ENCODE measurements around the gene PI16. TPM values are rescaled to one million over a fixed set of nuclear protein-coding genes. Genes with fewer than 3 reads are reported as not detected.

The PI16 gene
- total RNA-seq, 1 experiment from 2014 or later = 0.83 TPM

DNA sequence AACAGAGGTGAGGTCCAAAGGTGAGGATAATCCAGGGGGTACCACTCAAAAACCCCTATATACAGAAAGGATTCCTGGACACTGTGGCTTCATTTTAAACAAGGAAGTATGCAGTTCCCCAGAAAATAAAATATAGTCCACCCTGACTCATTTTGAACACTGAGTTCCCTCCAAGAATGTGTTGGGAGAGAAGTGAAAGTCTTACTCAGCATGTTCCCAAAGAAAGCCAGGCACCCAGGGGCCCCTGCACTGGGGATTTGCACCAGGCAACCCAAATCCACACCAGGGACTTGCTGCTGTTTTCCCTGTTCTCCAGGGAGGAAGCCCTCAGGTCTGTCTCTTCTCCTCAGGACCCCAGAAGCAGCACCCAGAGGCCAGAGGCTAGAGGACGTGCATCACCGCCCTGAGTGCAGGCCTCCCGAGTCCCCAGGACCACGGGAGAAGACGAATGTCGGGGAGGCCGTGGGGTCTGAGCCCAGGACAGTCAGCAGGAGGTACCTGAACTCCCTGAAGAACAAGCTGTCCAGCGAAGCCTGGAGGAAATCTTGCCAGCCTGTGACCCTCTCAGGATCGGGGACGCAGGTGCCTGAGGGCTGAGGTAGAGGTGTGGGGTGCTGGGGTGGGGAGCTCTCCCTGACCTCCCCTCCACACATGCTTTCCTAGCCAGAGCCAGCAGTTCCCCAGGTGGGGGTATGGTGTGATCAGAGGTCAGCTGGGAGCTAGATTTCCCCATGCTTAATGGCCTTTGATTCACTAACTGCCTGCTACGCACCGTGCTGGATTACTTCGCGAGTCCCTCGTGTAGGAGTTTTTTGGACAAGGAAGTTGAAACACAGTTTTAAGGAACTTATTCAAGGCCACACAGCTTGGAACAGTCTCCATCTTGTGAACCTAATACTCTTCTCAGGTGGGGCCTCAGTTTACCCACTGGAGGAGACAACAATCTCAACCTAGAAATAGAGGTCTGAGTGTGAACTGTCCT is 54.2 kb downstream of the PI16 start:
- CTCF ChIA-PET = no interaction called here

DNA sequence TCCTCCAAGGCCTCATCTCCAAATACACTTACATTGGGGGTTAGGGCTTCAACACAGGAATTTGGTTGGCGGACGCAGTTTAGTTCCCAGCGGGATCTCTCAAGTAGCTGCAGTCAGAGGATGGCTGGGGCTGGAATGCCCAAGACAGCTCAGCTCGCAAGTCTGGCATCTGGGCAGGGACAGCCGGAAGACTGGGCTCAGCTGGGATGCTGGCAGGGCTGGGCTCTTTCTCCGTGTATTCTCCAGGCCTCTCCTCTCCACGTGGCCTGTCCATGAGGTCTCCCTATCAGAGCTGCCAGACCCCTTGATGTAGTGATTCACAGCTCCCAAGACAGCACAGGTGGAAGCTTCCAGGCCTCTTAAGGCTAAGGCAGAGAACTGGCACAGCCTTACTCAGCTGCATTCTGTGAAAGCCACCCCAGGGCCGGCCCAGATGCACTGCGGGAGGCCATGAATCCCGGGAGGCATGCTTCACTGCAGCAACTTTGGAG is 55.9 kb downstream of the PI16 start:
- DNase-seq = peak in 1 of 2 experiments; percentile 17
- ChIA-PET POLR2A (ENCODE audit: unreplicated experiment) (interaction anchor here (0.6 kb wide), 1 partner anchor 87 kb away, joined by 4 read pairs; no protein-coding TSS in a partner anchor), CTCF (no interaction called here)
- Histone ChIP-seq H3K79me2 (ENCODE audit: low read depth) (no peaks in the 10 kb centered on the region), H3K36me3 (ENCODE audit: low read depth) (no peaks in the 10 kb centered on the region), H3K27me3 (ENCODE audit: insufficient read depth, low read depth) (no peaks in the 10 kb centered on the region), H3K27ac (no peak overlapping the region), H2AFZ (no peak overlapping the region), H3K4me2 (no peak overlapping the region), H3K9me2 (ENCODE audit: insufficient read depth) (no peaks in the 10 kb centered on the region), H3K4me1 (replicated peaks; ENCODE audit: insufficient read depth) (no peaks in the 10 kb centered on the region), H3K4me3 (no peak overlapping the region), H3K9me3 (ENCODE audit: insufficient read depth, low read depth) (no peaks in the 10 kb centered on the region), H4K20me1 (ENCODE audit: insufficient read depth) (no peaks in the 10 kb centered on the region), H3F3A (ENCODE audit: insufficient read depth, low read depth) (no peaks in the 10 kb centered on the region)
- TF ChIP-seq, protein P1, sequence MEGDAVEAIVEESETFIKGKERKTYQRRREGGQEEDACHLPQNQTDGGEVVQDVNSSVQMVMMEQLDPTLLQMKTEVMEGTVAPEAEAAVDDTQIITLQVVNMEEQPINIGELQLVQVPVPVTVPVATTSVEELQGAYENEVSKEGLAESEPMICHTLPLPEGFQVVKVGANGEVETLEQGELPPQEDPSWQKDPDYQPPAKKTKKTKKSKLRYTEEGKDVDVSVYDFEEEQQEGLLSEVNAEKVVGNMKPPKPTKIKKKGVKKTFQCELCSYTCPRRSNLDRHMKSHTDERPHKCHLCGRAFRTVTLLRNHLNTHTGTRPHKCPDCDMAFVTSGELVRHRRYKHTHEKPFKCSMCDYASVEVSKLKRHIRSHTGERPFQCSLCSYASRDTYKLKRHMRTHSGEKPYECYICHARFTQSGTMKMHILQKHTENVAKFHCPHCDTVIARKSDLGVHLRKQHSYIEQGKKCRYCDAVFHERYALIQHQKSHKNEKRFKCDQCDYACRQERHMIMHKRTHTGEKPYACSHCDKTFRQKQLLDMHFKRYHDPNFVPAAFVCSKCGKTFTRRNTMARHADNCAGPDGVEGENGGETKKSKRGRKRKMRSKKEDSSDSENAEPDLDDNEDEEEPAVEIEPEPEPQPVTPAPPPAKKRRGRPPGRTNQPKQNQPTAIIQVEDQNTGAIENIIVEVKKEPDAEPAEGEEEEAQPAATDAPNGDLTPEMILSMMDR (conservative IDR thresholded peaks at IDR 0.05) = no peak
- no TSS peak for BruUV-seq (replicated peaks)
- intact Hi-C loops (cut with micrococcal nuclease; ENCODE audit: unreplicated experiment) = no loop called here

More for the DNA sequence above, 54.2 kb downstream of the PI16 start:
- peak in 1 of 2 experiments; percentile 15 for DNase-seq
- Histone ChIP-seq H3K4me1 (replicated peaks; ENCODE audit: insufficient read depth) (no peaks in the 10 kb centered on the region), H4K20me1 (ENCODE audit: insufficient read depth) (no peaks in the 10 kb centered on the region), H3K27ac (no peak overlapping the region), H3K9me2 (ENCODE audit: insufficient read depth) (no peaks in the 10 kb centered on the region), H3K9me3 (ENCODE audit: insufficient read depth, low read depth) (no peaks in the 10 kb centered on the region), H3K4me2 (no peak overlapping the region), H3K79me2 (ENCODE audit: low read depth) (no peaks in the 10 kb centered on the region), H3K27me3 (ENCODE audit: insufficient read depth, low read depth) (no peaks in the 10 kb centered on the region), H3K36me3 (ENCODE audit: low read depth) (no peaks in the 10 kb centered on the region), H3K4me3 (no peak overlapping the region), H2AFZ (no peak overlapping the region), H3F3A (ENCODE audit: insufficient read depth, low read depth) (no peaks in the 10 kb centered on the region)
- TF ChIP-seq EZH2 (IDR thresholded peaks at IDR 0.05; ENCODE audit: low read depth) = no peak
- TF ChIP-seq, protein P1 (conservative IDR thresholded peaks at IDR 0.05) = no peak
- intact Hi-C loops (cut with micrococcal nuclease; ENCODE audit: unreplicated experiment) = no loop called here
- no TSS peak for BruUV-seq (replicated peaks)
- POLR2A ChIA-PET (ENCODE audit: unreplicated experiment) = no interaction called here

DNA sequence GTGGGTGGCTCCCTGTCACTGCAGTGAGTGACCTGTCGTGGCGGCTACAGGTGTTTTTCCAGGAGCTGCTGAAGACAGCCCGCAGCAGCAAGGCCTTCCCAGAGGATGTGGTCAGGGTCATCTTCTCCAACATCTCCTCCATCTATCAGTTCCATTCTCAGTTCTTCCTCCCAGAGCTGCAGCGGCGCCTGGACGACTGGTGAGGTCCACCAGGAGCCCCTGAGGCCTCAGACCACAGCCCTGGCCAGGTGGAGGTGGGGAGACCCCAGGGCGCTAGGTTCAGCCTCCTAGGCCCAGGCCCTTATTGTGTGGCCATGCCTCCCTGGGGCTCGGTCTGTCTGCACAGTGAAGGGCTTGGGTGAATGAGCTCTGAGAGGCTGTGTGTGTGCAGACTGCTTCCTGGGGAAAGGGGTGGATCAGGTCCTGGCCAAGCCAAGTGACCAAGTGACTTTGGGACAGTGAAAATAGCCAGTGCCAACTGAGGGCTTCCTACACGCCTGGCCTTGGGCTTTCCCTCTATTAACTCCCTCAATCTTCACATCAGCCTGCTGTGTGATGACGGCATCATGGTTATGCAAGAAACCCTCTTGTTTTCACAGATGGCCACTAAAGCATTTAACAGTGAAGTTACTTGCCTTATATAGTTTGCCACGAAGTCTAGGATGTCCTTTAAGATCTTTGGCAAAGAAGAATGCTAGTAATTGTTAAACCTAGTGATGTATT is 57.3 kb downstream of the PI16 start:
- TF ChIP-seq, protein P1 (conservative IDR thresholded peaks at IDR 0.05) = no peak
- BruUV-seq (replicated peaks) = no TSS peak
- POLR2A ChIA-PET (ENCODE audit: unreplicated experiment) = no interaction called here
- Histone ChIP-seq H4K20me1 (ENCODE audit: insufficient read depth) (no peaks in the 10 kb centered on the region), H3K27me3 (ENCODE audit: insufficient read depth, low read depth) (no peaks in the 10 kb centered on the region), H3K27ac (no peak overlapping the region), H3K4me2 (no peak overlapping the region), H3K4me1 (replicated peaks; ENCODE audit: insufficient read depth) (no peaks in the 10 kb centered on the region), H2AFZ (no peak overlapping the region), H3F3A (ENCODE audit: insufficient read depth, low read depth) (no peaks in the 10 kb centered on the region), H3K9me3 (ENCODE audit: insufficient read depth, low read depth) (no peaks in the 10 kb centered on the region), H3K4me3 (no peak overlapping the region), H3K79me2 (ENCODE audit: low read depth) (no peaks in the 10 kb centered on the region), H3K36me3 (ENCODE audit: low read depth) (no peaks in the 10 kb centered on the region), H3K9me2 (ENCODE audit: insufficient read depth) (no peaks in the 10 kb centered on the region)
- DNase-seq = no peak
- intact Hi-C loops (cut with micrococcal nuclease; ENCODE audit: unreplicated experiment) = no loop called here
- CTCF ChIA-PET = no interaction called here
